Activated CD4-positive, alpha-beta T cell treated with anti-CD3 and anti-CD28 coated beads for 36 hours (primary cell): ENCODE data around the gene FAM72B. TPM values are rescaled to one million over a fixed set of nuclear protein-coding genes. Genes with fewer than 3 reads are reported as not detected.
"Not testable (repeated sequence)": the region's sequence is repeated elsewhere in the genome, so short reads cannot be mapped to it uniquely, and the experiment has no call there.

ENCODE experiments used
- ATAC-seq: fragments of 200-7000 bp; cut with Tn5 transposase; one replicate; pipeline ENCODE4 v1.10.0; 2021; ENCODE audit warnings: mild to moderate bottlenecking, moderate library complexity
- CTCF ChIA-PET: fragments of 350-600 bp; sonication (Branson Sonifier 250); formaldehyde crosslinking; loops from one replicate; lab custom pipeline; 2021; ENCODE audit warnings: antibody characterized with exemption; lab: Charles Lee
- POLR2A ChIA-PET: fragments of 350-600 bp; sonication (Branson Sonifier 250); formaldehyde crosslinking; loops from one replicate; lab custom pipeline; 2021; ENCODE audit warnings: antibody characterized with exemption, inconsistent platforms; lab: Charles Lee
- DNase-seq: peaks from one replicate; pipeline ENCODE4 v3.0.0-alpha.2; 2020
- H3K27ac Mint-ChIP-seq: one replicate; pipeline ENCODE4 v1.8.0; 2021; ENCODE audit warnings: mixed read lengths
- H3K27me3 Mint-ChIP-seq: one replicate; pipeline ENCODE4 v1.8.0; 2021; ENCODE audit warnings: mixed read lengths
- H3K36me3 Mint-ChIP-seq: one replicate; pipeline ENCODE4 v1.8.0; 2021; ENCODE audit warnings: low read depth, mixed read lengths
- H3K4me1 Mint-ChIP-seq: one replicate; pipeline ENCODE4 v1.8.0; 2021; ENCODE audit warnings: mixed read lengths
- H3K4me3 Mint-ChIP-seq: one replicate; pipeline ENCODE4 v1.8.0; 2021; ENCODE audit warnings: mild to moderate bottlenecking, moderate library complexity, mixed read lengths
- H3K9me3 Mint-ChIP-seq: one replicate; pipeline ENCODE4 v1.8.0; 2021; ENCODE audit warnings: low read depth, mixed read lengths
- intact Hi-C, 2 experiments: fragments of 100-400 bp; cut with DNase I in 1 of 2; cut with micrococcal nuclease in 1 of 2; formaldehyde crosslinking; loops; one replicate each; pipeline versions ENCODE4 v1.14.2 to v1.15.1; 2022 to 2024; cut with DNase I, micrococcal nuclease
- total RNA-seq, 2 experiments: library from RNA; stranded (reverse); gene quantifications; one replicate each; pipeline ENCODE4 v1.2.3, GENCODE V29; 2021

FAM72B gene
- 10 to 100 TPM; 37.1 to 43.1 TPM for total RNA-seq

DNA sequence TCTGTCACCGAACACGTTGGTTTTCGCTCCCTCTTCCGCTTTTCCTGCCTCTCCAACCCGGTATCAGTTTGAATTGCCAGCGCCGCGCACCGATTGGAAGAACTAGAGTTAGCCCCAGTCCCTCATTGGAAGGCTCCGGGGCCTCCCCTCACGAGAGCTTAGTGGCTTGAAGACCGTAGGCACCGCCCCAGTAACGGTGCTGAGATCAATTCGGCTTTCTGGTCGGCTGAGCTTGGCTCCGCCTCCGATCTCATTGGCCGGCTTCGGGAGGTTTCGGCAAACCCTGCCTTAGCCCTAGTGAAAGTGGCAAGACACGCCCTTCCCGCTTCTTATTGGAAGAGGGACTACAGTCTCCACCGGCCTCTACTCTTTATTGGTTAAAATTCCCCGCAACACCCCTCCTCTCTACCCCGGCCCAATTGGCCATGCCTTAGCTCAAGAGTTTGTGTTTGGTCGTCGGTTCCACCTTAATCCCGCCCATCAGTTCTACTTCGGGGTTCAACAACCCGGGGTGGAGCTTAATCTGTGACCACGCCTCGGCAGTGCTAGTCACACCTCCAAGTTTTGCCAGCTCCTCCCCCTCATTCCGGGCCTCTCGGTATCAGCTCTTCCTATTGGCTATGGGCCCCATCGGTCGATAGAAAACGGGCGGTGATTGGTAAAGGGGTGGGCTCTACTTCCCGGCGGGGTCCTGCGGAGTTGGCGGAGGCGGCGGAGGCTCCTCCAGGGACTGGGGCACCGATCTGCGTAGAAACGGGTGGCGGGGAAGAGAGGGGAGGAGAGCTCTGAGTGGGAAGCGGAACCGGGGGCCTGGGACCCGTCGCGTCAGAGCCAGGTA, at the start of gene FAM72B, which contains the start of gene SRGAP2C:
Gene FAM72B (minus strand): TSS at position 51 of the 838 bp plus-strand sequence. CDS start 851 bp downstream, outside the sequence.
Gene SRGAP2C (plus strand): TSS at position 686 of the 838 bp plus-strand sequence. CDS start 2,472 bp downstream, outside the sequence.
- peak; percentile 92 for DNase-seq
- H3K36me3 Mint-ChIP-seq, intact Hi-C loops, H3K9me3 Mint-ChIP-seq, CTCF ChIA-PET, H3K27me3 Mint-ChIP-seq, H3K4me1 Mint-ChIP-seq: not testable (repeated sequence)
- POLR2A ChIA-PET = interaction anchor here (0.6 kb wide), 1 partner anchor 212 kb away, joined by 6 read pairs; no protein-coding TSS in a partner anchor
- ATAC-seq = peak; percentile 87
- H3K4me3 Mint-ChIP-seq = peak within 1 kb of the TSS; percentile 83
- H3K27ac Mint-ChIP-seq = peak within 1 kb of the TSS; percentile 82

DNA sequence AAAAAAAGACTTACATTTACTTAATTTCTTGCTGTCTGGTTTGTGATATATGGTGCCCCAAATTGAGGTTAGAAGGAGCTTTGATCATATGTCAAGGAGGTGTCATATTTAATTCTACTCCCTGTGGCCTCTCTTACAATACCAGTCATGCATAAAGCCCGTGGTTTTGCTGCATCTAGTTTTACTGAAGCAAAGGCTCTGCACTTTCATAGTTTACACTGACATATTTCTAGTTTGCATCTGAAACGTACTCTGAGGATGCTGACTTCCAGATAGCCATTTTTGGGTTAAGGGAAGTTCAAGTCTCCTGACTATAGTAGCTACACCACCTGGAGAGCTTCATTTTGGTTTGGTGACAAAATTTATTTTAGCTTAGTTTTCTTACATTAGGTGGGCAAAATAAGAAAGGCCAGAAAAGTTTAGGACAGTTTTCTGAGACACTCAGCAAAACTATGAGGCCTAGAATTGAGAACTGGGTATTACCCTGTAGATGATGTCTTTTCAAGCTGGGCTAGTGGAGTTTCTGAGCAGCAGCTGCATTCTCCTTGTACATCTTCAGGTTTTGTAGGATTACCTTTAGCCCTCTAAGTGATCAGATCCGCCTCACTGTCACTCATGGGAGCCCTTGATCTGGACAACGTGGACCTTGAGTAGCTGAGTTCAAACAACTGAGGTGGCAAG, 48.4 kb upstream of the FAM72B start:
- DNase-seq, POLR2A ChIA-PET, intact Hi-C loops, H3K27ac Mint-ChIP-seq, CTCF ChIA-PET, H3K9me3 Mint-ChIP-seq, H3K36me3 Mint-ChIP-seq, H3K27me3 Mint-ChIP-seq, H3K4me3 Mint-ChIP-seq, H3K4me1 Mint-ChIP-seq: not testable (repeated sequence)
- ATAC-seq = peak; percentile 77

DNA sequence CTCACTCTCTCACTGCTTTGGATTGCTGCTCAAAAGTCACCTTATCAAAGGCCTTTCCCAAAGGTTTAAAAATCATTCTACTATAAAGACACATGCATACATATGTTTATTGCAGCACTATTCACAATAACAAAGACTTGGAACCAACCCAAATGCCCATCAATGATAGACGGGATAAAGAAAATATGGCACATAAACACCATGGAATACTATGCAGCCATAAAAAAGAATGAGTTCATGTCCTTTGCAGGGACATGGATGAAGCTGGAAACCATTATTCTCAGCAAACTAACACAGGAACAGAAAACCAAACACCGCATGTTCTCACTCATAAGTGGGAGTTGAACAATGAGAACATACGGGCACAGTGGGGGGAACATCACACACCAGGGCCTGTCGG, 46.5 kb upstream of the FAM72B start:
- H3K27me3 Mint-ChIP-seq, H3K27ac Mint-ChIP-seq, intact Hi-C loops, H3K9me3 Mint-ChIP-seq, H3K4me1 Mint-ChIP-seq, ATAC-seq, H3K36me3 Mint-ChIP-seq, H3K4me3 Mint-ChIP-seq, CTCF ChIA-PET, POLR2A ChIA-PET, DNase-seq: not testable (repeated sequence)

DNA sequence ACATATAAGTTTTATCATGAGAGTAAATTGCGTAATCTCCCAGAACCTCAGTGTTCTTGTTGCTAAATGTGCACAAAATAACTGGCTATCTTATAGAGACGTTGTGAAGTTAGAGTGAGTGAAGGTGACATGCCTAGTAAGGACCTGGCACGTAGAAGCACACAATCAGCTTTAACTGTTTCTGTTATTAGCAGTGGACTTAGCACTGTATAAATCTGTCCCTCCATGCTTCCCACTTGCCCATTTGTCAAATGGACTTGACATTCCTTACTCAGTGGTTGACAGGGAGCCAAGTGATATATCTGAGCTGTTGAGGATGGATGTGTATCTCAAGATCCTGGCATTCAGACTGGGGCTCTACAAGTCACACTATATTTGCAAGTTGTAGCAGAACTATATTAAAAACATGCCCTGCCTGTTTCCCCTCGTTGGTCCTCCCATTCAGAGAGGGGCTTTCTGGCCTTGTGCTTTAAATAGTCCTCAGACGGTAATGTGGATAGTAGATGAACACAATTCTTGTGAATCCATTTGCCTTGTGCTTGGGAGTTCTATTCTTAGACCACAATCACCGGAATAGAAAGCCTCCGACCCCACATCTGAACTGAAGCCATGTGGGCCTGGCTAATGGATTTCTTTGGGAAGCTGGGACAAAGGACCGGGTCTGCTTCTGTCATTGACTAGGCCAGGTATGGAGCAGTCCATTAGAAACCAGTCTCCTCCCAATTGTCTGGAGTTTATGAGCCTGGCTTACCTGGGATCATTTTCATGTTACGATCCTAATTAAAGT, 43.6 kb upstream of the FAM72B start:
- intact Hi-C loops, H3K9me3 Mint-ChIP-seq, H3K4me1 Mint-ChIP-seq, ATAC-seq, H3K36me3 Mint-ChIP-seq, H3K27me3 Mint-ChIP-seq, CTCF ChIA-PET, DNase-seq, H3K4me3 Mint-ChIP-seq, H3K27ac Mint-ChIP-seq, POLR2A ChIA-PET: not testable (repeated sequence)

DNA sequence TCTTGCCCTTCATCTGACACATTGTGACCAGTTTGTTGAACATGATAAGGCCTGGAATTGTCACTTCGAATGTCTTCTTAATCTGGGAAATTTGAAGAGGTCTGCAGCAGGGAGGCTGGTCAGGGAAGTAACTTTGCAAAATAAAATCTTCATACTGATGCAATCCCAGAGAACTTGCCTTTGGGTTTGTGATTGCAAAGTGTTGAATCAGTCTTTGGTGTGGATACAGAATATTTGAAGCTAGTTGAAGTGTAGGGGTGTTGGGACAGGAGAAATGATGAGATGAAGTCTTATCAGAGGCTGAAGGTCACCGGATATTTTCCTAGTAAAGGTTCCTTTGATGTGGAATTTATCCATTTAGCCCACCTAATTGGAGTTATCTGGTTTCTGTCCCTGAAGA, 42.8 kb upstream of the FAM72B start:
- ATAC-seq, H3K27me3 Mint-ChIP-seq, intact Hi-C loops, H3K9me3 Mint-ChIP-seq, H3K27ac Mint-ChIP-seq, CTCF ChIA-PET, H3K4me3 Mint-ChIP-seq, H3K36me3 Mint-ChIP-seq, DNase-seq, H3K4me1 Mint-ChIP-seq, POLR2A ChIA-PET: not testable (repeated sequence)

DNA sequence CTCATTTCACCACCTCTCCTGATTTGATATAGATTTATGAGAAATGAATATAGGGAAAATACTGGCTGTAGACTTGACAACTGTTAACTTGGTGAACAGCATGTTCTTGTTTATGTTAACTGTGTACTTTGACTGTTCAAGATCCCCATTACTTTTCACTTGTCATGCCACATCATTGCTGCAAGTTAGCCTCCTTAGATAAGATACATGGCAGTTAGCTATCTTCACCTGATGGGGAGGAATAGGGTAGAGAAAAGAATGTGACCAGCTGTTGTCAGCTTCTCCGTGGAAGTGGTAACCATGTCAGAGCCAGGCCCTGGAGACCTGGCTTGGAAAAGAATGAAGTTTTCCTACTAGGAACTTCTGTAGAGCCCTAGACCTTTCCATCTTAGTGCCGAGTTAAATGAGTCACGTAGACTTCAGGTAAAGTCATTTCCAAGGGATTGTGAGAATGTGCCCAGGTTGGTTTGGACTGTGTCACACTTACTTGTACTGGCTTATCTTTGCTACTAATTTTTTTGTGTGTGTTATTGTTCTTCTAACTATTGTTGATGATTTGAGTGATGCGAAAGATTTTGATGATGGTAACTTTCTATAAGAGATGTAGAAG, 42.3 kb upstream of the FAM72B start:
- H3K9me3 Mint-ChIP-seq, H3K4me1 Mint-ChIP-seq, H3K27me3 Mint-ChIP-seq, intact Hi-C loops, H3K36me3 Mint-ChIP-seq, POLR2A ChIA-PET, CTCF ChIA-PET, H3K4me3 Mint-ChIP-seq, H3K27ac Mint-ChIP-seq, DNase-seq, ATAC-seq: not testable (repeated sequence)

DNA sequence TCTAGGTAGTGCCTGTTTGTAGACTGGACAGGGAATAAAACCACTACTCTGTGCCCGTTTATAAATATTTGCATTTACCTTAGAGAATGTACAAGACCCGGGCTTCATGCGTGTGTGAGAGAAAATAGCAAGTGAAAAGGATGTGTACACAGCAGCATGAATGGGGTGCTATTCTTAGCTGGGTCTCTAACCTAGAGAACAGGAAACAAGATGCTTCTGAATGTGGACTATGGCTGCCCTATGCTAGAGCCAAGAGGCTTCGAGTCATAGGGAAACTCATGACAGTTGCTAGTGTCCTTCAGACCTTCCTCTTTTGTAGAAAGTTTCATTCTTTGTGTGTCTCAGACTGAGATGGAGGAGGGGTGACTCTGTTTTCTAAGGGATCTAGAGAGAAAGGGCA, 40.6 kb upstream of the FAM72B start:
- H3K27ac Mint-ChIP-seq, CTCF ChIA-PET, H3K4me3 Mint-ChIP-seq, POLR2A ChIA-PET, H3K9me3 Mint-ChIP-seq, DNase-seq, H3K27me3 Mint-ChIP-seq, H3K36me3 Mint-ChIP-seq, H3K4me1 Mint-ChIP-seq, intact Hi-C loops: not testable (repeated sequence)
- peak; percentile 86 for ATAC-seq

DNA sequence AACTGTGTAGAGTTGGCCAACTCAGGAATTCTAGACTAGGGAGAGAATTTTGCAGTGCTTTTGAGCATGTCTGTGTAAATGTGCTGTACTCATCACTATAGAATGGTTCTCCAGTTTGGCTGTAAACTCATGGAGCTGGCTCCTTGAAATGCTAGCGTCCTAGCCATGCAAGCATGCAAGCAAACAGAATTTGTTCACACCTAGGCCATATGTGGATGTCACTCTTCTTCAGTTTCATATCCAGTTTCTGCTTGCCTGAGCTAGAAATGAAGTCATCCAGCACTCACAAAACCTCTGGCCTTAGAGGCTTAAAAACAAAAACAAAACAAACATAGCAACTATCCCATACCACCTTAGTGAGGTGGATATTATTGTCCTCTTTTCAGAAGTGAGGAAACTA, 37.6 kb upstream of the FAM72B start:
- intact Hi-C loops, CTCF ChIA-PET, H3K36me3 Mint-ChIP-seq, H3K27me3 Mint-ChIP-seq, POLR2A ChIA-PET, H3K9me3 Mint-ChIP-seq, H3K27ac Mint-ChIP-seq, H3K4me3 Mint-ChIP-seq, DNase-seq, H3K4me1 Mint-ChIP-seq: not testable (repeated sequence)
- ATAC-seq = peak; percentile 64

DNA sequence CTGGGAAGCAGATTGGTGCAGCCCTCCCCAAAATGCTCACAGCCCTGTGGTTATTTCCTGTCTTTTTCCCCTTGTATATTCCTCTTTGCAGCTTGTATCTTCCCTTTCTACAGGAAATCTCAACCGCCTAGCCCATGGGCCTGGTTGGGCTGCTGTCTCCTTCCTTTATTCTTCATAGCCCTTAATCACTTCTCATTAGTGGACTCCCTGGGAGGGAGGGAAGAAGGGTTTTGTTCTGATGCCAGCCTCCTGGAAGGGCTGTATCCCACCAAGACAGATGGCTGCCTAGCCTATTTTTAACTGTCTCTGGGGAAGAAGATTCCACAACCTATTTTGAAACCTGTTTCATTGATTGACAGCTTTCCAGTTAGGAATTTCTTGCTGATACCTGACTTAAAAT, 32.5 kb upstream of the FAM72B start:
- POLR2A ChIA-PET, DNase-seq, CTCF ChIA-PET, H3K27me3 Mint-ChIP-seq, ATAC-seq, H3K36me3 Mint-ChIP-seq, H3K4me3 Mint-ChIP-seq, H3K4me1 Mint-ChIP-seq, intact Hi-C loops, H3K27ac Mint-ChIP-seq, H3K9me3 Mint-ChIP-seq: not testable (repeated sequence)

DNA sequence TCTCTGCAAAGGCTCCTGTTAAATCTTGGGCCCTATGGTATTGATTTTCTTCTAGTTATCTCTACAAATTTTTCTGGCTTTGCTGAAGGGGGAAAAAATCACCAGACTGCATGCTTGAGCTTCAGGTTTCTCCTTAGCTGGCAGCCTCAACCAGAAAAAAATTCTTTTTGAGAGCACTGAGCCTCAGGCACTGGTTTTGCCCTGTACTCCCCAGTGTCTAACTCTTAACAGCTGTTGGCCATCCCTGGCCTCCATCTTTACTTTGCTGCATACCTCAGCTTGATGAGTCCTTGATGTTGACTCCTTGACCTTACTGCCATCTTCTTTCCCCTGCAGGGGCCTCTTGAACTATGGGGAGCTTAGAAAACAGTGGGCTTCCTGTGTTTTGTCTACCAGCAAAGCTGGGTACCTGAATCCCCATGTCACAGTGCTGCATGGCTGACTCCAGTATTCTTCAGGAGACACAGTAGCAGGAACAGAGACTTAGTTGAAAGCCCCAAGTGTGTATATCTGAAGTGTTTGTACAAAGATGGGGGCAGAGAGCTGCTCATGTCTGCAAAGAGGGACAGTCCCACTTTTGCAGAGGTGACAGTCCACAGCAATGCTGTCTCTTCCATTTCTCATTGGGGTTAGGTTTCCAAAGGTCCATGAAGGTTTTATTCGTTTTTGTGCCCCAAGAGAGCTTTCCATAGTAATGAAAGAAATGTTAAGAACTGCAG, 31.7 kb upstream of the FAM72B start:
- intact Hi-C loops, CTCF ChIA-PET: not testable (repeated sequence)

More for the DNA sequence above, 31.7 kb upstream of the FAM72B start:
- DNase-seq, H3K27ac Mint-ChIP-seq, POLR2A ChIA-PET, H3K36me3 Mint-ChIP-seq, H3K4me1 Mint-ChIP-seq, H3K4me3 Mint-ChIP-seq, H3K9me3 Mint-ChIP-seq, H3K27me3 Mint-ChIP-seq, ATAC-seq: not testable (repeated sequence)
